Gastrocnemius medialis (tissue), 4 donors: ENCODE data around the gene HSD11B2.
A peak's percentile ranks its signal among the peaks of the same experiment; 100 is the strongest.

Source experiments
- CTCF ChIP-seq, 5 experiments: fragments of 450-650 bp in 3 of 5; fragments of 200-600 bp in 2 of 5; sonication (generic) in 2 of 5; IDR thresholded peaks in 4 of 5; conservative IDR thresholded peaks in 1 of 5; 1 replicate in 4 of 5; 2 replicates in 1 of 5; pipeline ENCODE4 v1.5.1; 2016 to 2019; ENCODE audit warnings: antibody characterized with exemption in 5 of 5, mild to moderate bottlenecking in 3 of 5, moderate library complexity in 3 of 5
- POLR2A ChIP-seq, 2 donors: fragments of 450-650 bp; IDR thresholded peaks; one replicate each; pipeline ENCODE4 v1.6.1; 2017; ENCODE audit warnings: antibody characterized with exemption in 2 of 2, mild to moderate bottlenecking in 2 of 2, moderate library complexity in 2 of 2

- TF ChIP-seq CTCF (IDR thresholded peaks at IDR 0.05 in 4 of 5, conservative IDR thresholded peaks at IDR 0.05 in 1 of 5) = peak in 2 of 5 experiments; percentile 26 to 38
- peak in 1 of 2 donors; percentile 19 for TF ChIP-seq POLR2A (IDR thresholded peaks at IDR 0.05)
Measured at GRCh38 chr16:67430977-67431774, at the start of gene HSD11B2.
